Vagina (tissue), 2 donors: ENCODE data around the gene TENM4.

ENCODE experiments used
- CTCF ChIP-seq, 3 experiments: fragments of 450-650 bp in 2 of 3; fragments of 200-600 bp in 1 of 3; sonication (generic) in 1 of 3; IDR thresholded peaks; one replicate each; pipeline ENCODE4 v1.5.1; 2017 to 2019; ENCODE audit warnings: antibody characterized with exemption in 3 of 3, mild to moderate bottlenecking in 2 of 3, moderate library complexity in 2 of 3
- POLR2A ChIP-seq, 2 donors: fragments of 450-650 bp; IDR thresholded peaks; one replicate each; pipeline ENCODE4 v1.6.1; 2017; ENCODE audit warnings: antibody characterized with exemption in 2 of 2, mild to moderate bottlenecking in 2 of 2, moderate library complexity in 2 of 2
- POLR2AphosphoS5 ChIP-seq, 2 donors: sonication (generic); formaldehyde crosslinking; IDR thresholded peaks; one replicate each; pipeline ENCODE4 v1.9.0; 2017; ENCODE audit warnings: antibody characterized with exemption in 2 of 2, mild to moderate bottlenecking in 2 of 2, low read depth in 1 of 2; ENCODE audit not compliant: insufficient read depth in 1 of 2

GRCh38 chr11:79227767-79228755 lies 212.8 kb downstream of the TENM4 start:
- TF ChIP-seq CTCF (IDR thresholded peaks at IDR 0.05) = no peak
- TF ChIP-seq POLR2AphosphoS5 (IDR thresholded peaks at IDR 0.05; ENCODE audit: insufficient read depth in 1 of 2, low read depth in 1 of 2) = no peak
- TF ChIP-seq POLR2A (IDR thresholded peaks at IDR 0.05) = no peak
